GM19452 (cell line): Measurements from ENCODE around the gene CTU2.

Experiments used
- ATAC-seq: cut with Tn5 transposase; IDR thresholded peaks from one replicate; pipeline ENCODE4 v1.9.1; 2021; ENCODE audit not compliant: unreplicated experiment

CTU2 gene

GRCh38 chr16:88726408-88726749 lies 20.1 kb downstream of the CTU2 start:
- no peak for ATAC-seq

- ATAC-seq: no peak
Observed at GRCh38 chr16:88726981-88727380, 20.7 kb downstream of the CTU2 start.

- ATAC-seq: no peak
Observed at GRCh38 chr16:88727871-88728270, 21.6 kb downstream of the CTU2 start.

- no peak for ATAC-seq
Observed at GRCh38 chr16:88730632-88731607, 24.6 kb downstream of the CTU2 start.

- no peak for ATAC-seq
Observed at GRCh38 chr16:88731699-88732098, 25.4 kb downstream of the CTU2 start.

- ATAC-seq: no peak
Observed at GRCh38 chr16:88732172-88732960, 26.1 kb downstream of the CTU2 start.

GRCh38 chr16:88732961-88733294 lies 26.6 kb downstream of the CTU2 start:
- ATAC-seq: no peak

- no peak for ATAC-seq
Observed at GRCh38 chr16:88733630-88734360, 27.5 kb downstream of the CTU2 start.

- no peak for ATAC-seq
Observed at GRCh38 chr16:88734361-88734728, 28.0 kb downstream of the CTU2 start.

GRCh38 chr16:88735121-88735520 lies 28.8 kb downstream of the CTU2 start:
- no peak for ATAC-seq

GRCh38 chr16:88735616-88736015 lies 29.3 kb downstream of the CTU2 start:
- ATAC-seq: no peak

GRCh38 chr16:88736088-88736487 lies 29.8 kb downstream of the CTU2 start:
- no peak for ATAC-seq

- no peak for ATAC-seq
Observed at GRCh38 chr16:88736496-88736895, 30.2 kb downstream of the CTU2 start.

- ATAC-seq: no peak
Observed at GRCh38 chr16:88737298-88738150, 31.2 kb downstream of the CTU2 start.

GRCh38 chr16:88738151-88739084 lies 32.1 kb downstream of the CTU2 start:
- ATAC-seq: no peak

GRCh38 chr16:88739139-88739976 lies 33.1 kb downstream of the CTU2 start:
- ATAC-seq: no peak

GRCh38 chr16:88739977-88740726 lies 33.8 kb downstream of the CTU2 start:
- ATAC-seq: no peak

GRCh38 chr16:88740727-88741055 lies 34.4 kb downstream of the CTU2 start:
- no peak for ATAC-seq
